H1 (cell line): ENCODE results near the gene L3MBTL4. TPM values are rescaled to one million over a fixed set of nuclear protein-coding genes. Genes with fewer than 3 reads are reported as not detected.

Source experiments
- CTCF ChIA-PET: fragments of 300-600 bp; sonication (Branson Sonifier 250); formaldehyde crosslinking; loops from one replicate; lab custom pipeline; 2021; ENCODE audit not compliant: partially characterized antibody; lab: Charles Lee
- POLR2A ChIA-PET: fragments of 300-600 bp; sonication (Branson Sonifier 250); formaldehyde crosslinking; loops from one replicate; lab custom pipeline; 2021; ENCODE audit warnings: inconsistent platforms; ENCODE audit not compliant: partially characterized antibody; lab: Charles Lee
- DNase-seq, 2 experiments: peaks; one replicate each; pipeline versions ENCODE4 v3.0.0 to v3.0.0-alpha.2; 2010 to 2022; ENCODE audit warnings: low spot score in 2 of 2, low read depth in 1 of 2, mixed read lengths in 1 of 2
- FAIRE-seq: peaks from 2 replicates; lab custom pipeline; 2011; peaks lifted over from hg19 to GRCh38; lab: Jason Lieb, UNC
- H2AFZ ChIP-seq: 2 replicates; pipeline ENCODE4 v1.8.1; 2012; ENCODE audit warnings: low read length, inconsistent platforms
- H2AK5ac ChIP-seq: 2 replicates; pipeline ENCODE4 v1.6.1; 2013; ENCODE audit warnings: low read depth, low read length
- H2BK120ac ChIP-seq: replicated peaks from 2 replicates; pipeline ENCODE3; 2013; ENCODE audit warnings: low read depth, low read length, inconsistent platforms
- H2BK12ac ChIP-seq: 2 replicates; pipeline ENCODE4 v1.6.1; 2013; ENCODE audit warnings: low read depth, low read length
- H2BK15ac ChIP-seq: 2 replicates; pipeline ENCODE4 v1.6.1; 2013; ENCODE audit warnings: low read length
- H2BK20ac ChIP-seq: 2 replicates; pipeline ENCODE4 v1.6.1; 2013; ENCODE audit warnings: low read length
- H2BK5ac ChIP-seq: 2 replicates; pipeline ENCODE4 v1.6.1; 2013; ENCODE audit warnings: low read depth, low read length
- H3K14ac ChIP-seq: 2 replicates; pipeline ENCODE4 v1.6.1; 2013; ENCODE audit warnings: inconsistent platforms; ENCODE audit not compliant: insufficient read length
- H3K18ac ChIP-seq: 2 replicates; pipeline ENCODE4 v1.6.1; 2013; ENCODE audit warnings: low read length; ENCODE audit errors: extremely low read depth
- H3K23ac ChIP-seq: 2 replicates; pipeline ENCODE4 v1.6.1; 2013; ENCODE audit warnings: inconsistent platforms; ENCODE audit not compliant: insufficient read length
- H3K23me2 ChIP-seq: 2 replicates; pipeline ENCODE4 v1.6.1; 2013; ENCODE audit warnings: low read depth, low read length
- H3K27ac ChIP-seq: 2 replicates; pipeline ENCODE4 v1.6.1; 2011; ENCODE audit warnings: low read depth, low read length, inconsistent platforms
- H3K27me3 ChIP-seq, 4 experiments: replicated peaks in 1 of 4; 1 replicate in 1 of 4; 2 replicates in 3 of 4; pipeline versions ENCODE4 v1.6.1 to v1.8.1; 2011 to 2013; ENCODE audit warnings: low read length in 3 of 4, mild to moderate bottlenecking in 3 of 4, inconsistent platforms in 2 of 4, mixed read lengths in 2 of 4, moderate library complexity in 1 of 4; ENCODE audit not compliant: control insufficient read depth in 3 of 4, insufficient read depth in 3 of 4; ENCODE audit errors: extremely low read depth in 1 of 4
- H3K36me3 ChIP-seq, 4 experiments: 2 replicates each; pipeline versions ENCODE4 v1.6.1 to v1.8.1; 2011 to 2013; ENCODE audit warnings: mild to moderate bottlenecking in 4 of 4, low read length in 3 of 4, moderate library complexity in 2 of 4, control low read depth in 1 of 4, inconsistent platforms in 1 of 4; ENCODE audit not compliant: insufficient read depth in 4 of 4, control insufficient read depth in 2 of 4
- H3K4ac ChIP-seq: replicated peaks from 2 replicates; pipeline ENCODE3; 2013; ENCODE audit warnings: low read length, low read depth, mixed read lengths, inconsistent platforms; ENCODE audit not compliant: insufficient read length
- H3K4me1 ChIP-seq, 4 experiments: replicated peaks in 1 of 4; 1 replicate in 1 of 4; 2 replicates in 3 of 4; pipeline versions ENCODE4 v1.6.1 to v1.8.1; 2011 to 2013; ENCODE audit warnings: low read length in 3 of 4, inconsistent platforms in 2 of 4, mixed read lengths in 1 of 4; ENCODE audit not compliant: insufficient read depth in 4 of 4, control insufficient read depth in 3 of 4
- H3K4me2 ChIP-seq, 2 experiments: 2 replicates each; pipeline versions ENCODE4 v1.6.1 to v1.8.1; 2011 to 2013; ENCODE audit warnings: low read depth in 2 of 2, low read length in 2 of 2, control low read depth in 1 of 2, inconsistent platforms in 1 of 2, mild to moderate bottlenecking in 1 of 2; ENCODE audit not compliant: insufficient read depth in 1 of 2
- H3K4me3 ChIP-seq, 4 experiments: fragments of 200-600, 300-600 bp in 1 of 4; sonication (generic), shearing (Covaris generic), sonication (Bioruptor Twin) in 1 of 4; 2 replicates each; pipeline versions ENCODE4 v1.5.1 to v1.8.1; 2011 to 2016; ENCODE audit warnings: low read length in 4 of 4, low read depth in 3 of 4, control low read depth in 2 of 4, inconsistent platforms in 2 of 4, mild to moderate bottlenecking in 2 of 4, mixed read lengths in 1 of 4, moderate library complexity in 1 of 4; ENCODE audit not compliant: insufficient read depth in 2 of 4; ENCODE audit errors: extremely low read depth in 1 of 4
- H3K56ac ChIP-seq: replicated peaks from 2 replicates; pipeline ENCODE3; 2013; ENCODE audit warnings: low read depth, mild to moderate bottlenecking, mixed read lengths, low read length, inconsistent platforms; ENCODE audit not compliant: insufficient read length
- H3K79me1 ChIP-seq: 2 replicates; pipeline ENCODE4 v1.6.1; 2013; ENCODE audit warnings: low read depth, low read length, control low read depth
- H3K79me2 ChIP-seq, 2 experiments: 2 replicates each; pipeline versions ENCODE4 v1.6.1 to v1.8.1; 2012 to 2013; ENCODE audit warnings: low read length in 2 of 2, mild to moderate bottlenecking in 2 of 2, inconsistent platforms in 1 of 2; ENCODE audit not compliant: insufficient read depth in 2 of 2, control insufficient read depth in 1 of 2
- H3K9ac ChIP-seq, 4 experiments: replicated peaks in 1 of 4; 1 replicate in 1 of 4; 2 replicates in 3 of 4; pipeline versions ENCODE4 v1.6.1 to v1.8.1; 2011 to 2013; ENCODE audit warnings: low read depth in 3 of 4, low read length in 3 of 4, control low read depth in 2 of 4, mild to moderate bottlenecking in 2 of 4, moderate library complexity in 2 of 4, inconsistent platforms in 1 of 4; ENCODE audit errors: extremely low read depth in 1 of 4
- H3K9me3 ChIP-seq, 2 experiments: 2 replicates each; pipeline versions ENCODE4 v1.6.1 to v1.8.1; 2012 to 2013; ENCODE audit warnings: mild to moderate bottlenecking in 2 of 2, moderate library complexity in 2 of 2, control low read depth in 1 of 2, inconsistent platforms in 1 of 2, low read depth in 1 of 2, low read length in 1 of 2, mixed read lengths in 1 of 2; ENCODE audit not compliant: insufficient read depth in 2 of 2
- H4K20me1 ChIP-seq, 2 experiments: replicated peaks in 1 of 2; 2 replicates each; pipeline versions ENCODE3 to v1.8.1; 2011 to 2013; ENCODE audit warnings: inconsistent platforms in 2 of 2, low read length in 2 of 2, mild to moderate bottlenecking in 1 of 2; ENCODE audit not compliant: insufficient read depth in 2 of 2, control insufficient read depth in 1 of 2
- H4K5ac ChIP-seq: 2 replicates; pipeline ENCODE4 v1.6.1; 2013; ENCODE audit warnings: low read length, low read depth, mixed read lengths, inconsistent platforms; ENCODE audit not compliant: insufficient read length
- H4K8ac ChIP-seq: 2 replicates; pipeline ENCODE4 v1.8.0; 2013; ENCODE audit warnings: mild to moderate bottlenecking, moderate library complexity, low read length, inconsistent platforms; ENCODE audit not compliant: insufficient read depth; ENCODE audit errors: extremely low read depth
- H4K91ac ChIP-seq: replicated peaks from 2 replicates; pipeline ENCODE3; 2013; ENCODE audit warnings: low read length, mixed read lengths, inconsistent platforms; ENCODE audit not compliant: insufficient read length
- CBX5 ChIP-seq: fragments of 300-800, 300-1000 bp; sonication (generic); IDR thresholded peaks from 2 replicates; pipeline ENCODE4 v1.7.1; 2016; ENCODE audit warnings: antibody characterized with exemption, low read length, low read depth
- CHD1 ChIP-seq: IDR thresholded peaks from 2 replicates; pipeline ENCODE4 v1.6.1; 2012; ENCODE audit warnings: low read depth, low read length, improper control_type of control experiment
- CTBP2 ChIP-seq: IDR thresholded peaks from 2 replicates; pipeline ENCODE4 v1.7.0; 2011; ENCODE audit warnings: borderline replicate concordance, mild to moderate bottlenecking, moderate library complexity, mixed read lengths, low read length; ENCODE audit not compliant: insufficient read depth, insufficient read length
- GTF2F1 ChIP-seq: IDR thresholded peaks from 2 replicates; pipeline ENCODE4 v1.6.1; 2012; ENCODE audit warnings: low read depth, low read length, improper control_type of control experiment, borderline replicate concordance
- RXRA ChIP-seq: IDR thresholded peaks from 2 replicates; pipeline ENCODE4 v1.6.1; 2011; ENCODE audit warnings: low read depth, mild to moderate bottlenecking, low read length, moderate library complexity; ENCODE audit not compliant: insufficient read depth
- SUZ12 ChIP-seq: fragments of 200-600 bp; sonication (generic); IDR thresholded peaks from 2 replicates; pipeline ENCODE4 v1.6.1; 2012; ENCODE audit warnings: mild to moderate bottlenecking, inconsistent platforms, low read length, moderate library complexity, mixed read lengths
- ZNF274 ChIP-seq: IDR thresholded peaks from 2 replicates; pipeline ENCODE4 v1.7.0; 2012; ENCODE audit warnings: low read length, borderline replicate concordance; ENCODE audit errors: extremely low read depth
- WGBS, 2 experiments: shearing (Covaris generic) in 1 of 2; methylation state at CpG; one replicate each; pipeline versions ENCODE4 v1.1.6 to v1.1.7; 2013 to 2015; ENCODE audit warnings: low lambda C conversion rate in 2 of 2, mixed read lengths in 2 of 2, inconsistent platforms in 1 of 2, low coverage in 1 of 2, missing lambda C conversion rate in 1 of 2; ENCODE audit not compliant: insufficient replicate concordance in 2 of 2, insufficient coverage in 1 of 2, insufficient read length in 1 of 2; ENCODE audit errors: extremely low coverage in 1 of 2, missing lambda C conversion rate in 1 of 2; 5-methylcytosine and 5-hydroxymethylcytosine counted together
- polyA plus RNA-seq, 7 experiments: library from polyadenylated mRNA; depleted of rRNA in 3 of 7; stranded (reverse) in 5 of 7; unstranded in 2 of 7; fragments of >200 nt in 5 of 7; fragments of 200-250 nt in 2 of 7; gene quantifications; 1 replicate in 5 of 7; 2 replicates in 1 of 7; 4 replicates in 1 of 7; pipeline versions ENCODE4 v1.2.1 to v1.2.3, GENCODE V29; 2011 to 2013; ENCODE audit warnings: missing spikeins in 2 of 7, mixed read lengths in 2 of 7
- total RNA-seq: library from RNA; stranded (reverse); fragmentation: NEBNext Ultra II Directional; extraction: Animal tissue kit (Norgen Biotek cat#: 25700); gene quantifications from 2 replicates; pipeline ENCODE4 v1.2.1, GENCODE V29; 2021
- TF ChIP-seq, protein P1 (sequence below): IDR thresholded peaks from 2 replicates; pipeline ENCODE4 v1.6.1; 2011; ENCODE audit warnings: low read depth, mild to moderate bottlenecking, low read length; ENCODE audit not compliant: insufficient read depth
- TF ChIP-seq, protein P2 (sequence below): IDR thresholded peaks from 2 replicates; pipeline ENCODE4 v1.6.1; 2012; ENCODE audit warnings: inconsistent platforms

The L3MBTL4 gene
- total and polyA plus RNA-seq, 2 of the 8 experiments (the other 6 are each of a cell fraction or from before 2014, with no cell fraction given): 1.0 to 2.1 TPM

DNA sequence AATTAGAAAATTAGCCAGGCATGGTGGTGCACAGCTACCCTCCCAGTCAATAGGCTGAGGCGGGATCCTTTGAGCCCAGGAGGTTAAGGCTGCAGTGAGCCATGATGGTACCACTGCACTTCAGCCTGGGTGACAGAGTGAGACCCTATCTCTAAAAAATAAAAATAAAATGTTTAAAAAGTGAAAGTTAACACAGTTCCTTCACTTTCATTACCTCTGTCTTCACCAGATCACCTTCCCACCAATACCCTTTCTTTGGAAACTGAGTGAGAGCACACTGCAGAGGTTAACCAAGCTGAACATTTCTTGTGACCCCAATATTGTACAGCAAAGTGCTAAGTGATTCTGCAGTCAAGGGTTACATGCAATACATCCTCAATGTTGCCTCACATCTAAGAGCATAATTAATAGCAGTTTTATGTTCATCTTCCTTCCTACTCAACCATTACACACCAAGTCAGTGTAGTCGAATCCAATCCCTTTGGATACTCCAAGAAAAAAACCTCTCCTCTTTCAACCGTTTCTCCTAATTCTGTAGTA lies 1.7 kb downstream of the L3MBTL4 start:
- H2AK5ac ChIP-seq: no peak overlapping the region
- no peaks in the 10 kb centered on the region for H3K9me3 ChIP-seq
- H3K23me2 ChIP-seq: peaks cover 9% of the 10 kb centered on the region; the same call in 1 of the 2 replicates
- TF ChIP-seq RXRA: no peak
- no peak for TF ChIP-seq ZNF274
- no peak for TF ChIP-seq CHD1
- TF ChIP-seq CTBP2: no peak
- TF ChIP-seq, protein P1, sequence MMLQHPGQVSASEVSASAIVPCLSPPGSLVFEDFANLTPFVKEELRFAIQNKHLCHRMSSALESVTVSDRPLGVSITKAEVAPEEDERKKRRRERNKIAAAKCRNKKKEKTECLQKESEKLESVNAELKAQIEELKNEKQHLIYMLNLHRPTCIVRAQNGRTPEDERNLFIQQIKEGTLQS: no peak
- TF ChIP-seq CBX5: no peak
- TF ChIP-seq, protein P2, sequence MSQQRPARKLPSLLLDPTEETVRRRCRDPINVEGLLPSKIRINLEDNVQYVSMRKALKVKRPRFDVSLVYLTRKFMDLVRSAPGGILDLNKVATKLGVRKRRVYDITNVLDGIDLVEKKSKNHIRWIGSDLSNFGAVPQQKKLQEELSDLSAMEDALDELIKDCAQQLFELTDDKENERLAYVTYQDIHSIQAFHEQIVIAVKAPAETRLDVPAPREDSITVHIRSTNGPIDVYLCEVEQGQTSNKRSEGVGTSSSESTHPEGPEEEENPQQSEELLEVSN: no peak
- TF ChIP-seq SUZ12: no peak
- TF ChIP-seq GTF2F1: no peak
- no peak overlapping the region for H4K8ac ChIP-seq
- FAIRE-seq (no peak), DNase-seq (no peak)
- no peak overlapping the region for H2BK5ac ChIP-seq
- H3K4me3 ChIP-seq: peak overlapping the region in 1 of 4 experiments; percentile 78; a peak in 2 of 8 replicates
- POLR2A ChIA-PET: no interaction called here
- no peak overlapping the region for H2BK120ac ChIP-seq
- H2BK12ac ChIP-seq: no peak overlapping the region
- peaks cover 0 to 19% (median 13%) of the 10 kb centered on the region in 4 experiments; a peak in 5 of 7 replicates for H3K27me3 ChIP-seq
- H3K4me1 ChIP-seq: peaks cover 0 to 2% (median under 1%) of the 10 kb centered on the region in 4 experiments; a peak in 2 of 7 replicates
- CTCF ChIA-PET: interaction anchor here (0.6 to 1.5 kb wide), 3 partner anchors 70 to 473 kb away, joined by 3 to 5 read pairs (median 3); no protein-coding TSS in a partner anchor
- H2BK20ac ChIP-seq: no peak overlapping the region
- WGBS, 2 experiments: 88% methylated on average over 3 of the region's 3 CpGs; no CpG with 5 or more reads in 1 of the 2 experiments
- H3K79me1 ChIP-seq: no peaks in the 10 kb centered on the region
- peak overlapping the region; percentile 63 to 86; a peak in 2 of 4 replicates for H3K4me2 ChIP-seq
- H3K36me3 ChIP-seq: no peaks in the 10 kb centered on the region
- no peaks in the 10 kb centered on the region for H4K20me1 ChIP-seq
- no peak overlapping the region for H2AFZ ChIP-seq
- no peak overlapping the region for H4K5ac ChIP-seq
- H3K27ac ChIP-seq: no peak overlapping the region
- H3K9ac ChIP-seq: no peak overlapping the region
- no peak overlapping the region for H3K4ac ChIP-seq
- H3K18ac ChIP-seq: no peak overlapping the region
- H2BK15ac ChIP-seq: no peak overlapping the region
- no peak overlapping the region for H3K56ac ChIP-seq
- H3K14ac ChIP-seq: no peak overlapping the region
- H3K23ac ChIP-seq: no peak overlapping the region
- H3K79me2 ChIP-seq: no peaks in the 10 kb centered on the region
- H4K91ac ChIP-seq: no peak overlapping the region
